Suppressor macrophage treated with lipopolysaccharide for 4 hours (primary cell): ENCODE data around the gene RBBP8.
A peak's percentile ranks its signal among the peaks of the same experiment; 100 is the strongest.
"Not testable (repeated sequence)": the region's sequence is repeated elsewhere in the genome, so short reads cannot be mapped to it uniquely, and the experiment has no call there.

Experiments used
- DNase-seq: peaks from one replicate; pipeline ENCODE4 v3.0.0-alpha.2; 2020

Gene RBBP8

GRCh38 chr18:22933206-22933965, at the start of gene RBBP8:
Gene RBBP8, plus strand, starts transcription at chr18:22933328. Its CDS starts 3,524 bp downstream, at chr18:22936852.
- peak; percentile 88 for DNase-seq

- DNase-seq = no peak
These were observed 49.3 kb upstream of the RBBP8 start for GRCh38 chr18:22883827-22884226.

DNA sequence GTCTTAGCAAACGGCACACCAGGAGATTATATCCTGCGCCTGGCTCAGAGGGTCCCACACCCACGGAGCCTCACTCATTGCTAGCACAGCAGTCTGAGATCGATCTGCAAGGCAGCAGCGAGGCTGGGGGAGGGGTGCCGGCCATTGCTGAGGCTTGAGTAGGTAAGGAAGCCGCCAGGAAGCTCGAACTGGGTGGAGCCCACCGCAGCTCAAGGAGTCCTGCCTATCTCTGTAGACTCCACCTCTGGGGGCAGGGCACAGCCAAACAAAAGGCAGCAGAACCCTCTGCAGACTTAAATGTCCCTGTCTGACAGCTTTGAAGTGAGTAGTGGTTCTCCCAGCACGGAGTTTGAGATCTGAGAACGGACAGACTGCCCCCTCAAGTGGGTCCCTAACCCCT, 47.4 kb upstream of the RBBP8 start:
- DNase-seq = not testable (repeated sequence)

- DNase-seq = no peak
These were observed 33.7 kb upstream of the RBBP8 start for GRCh38 chr18:22899421-22899820.

- DNase-seq = no peak
These were observed 32.4 kb upstream of the RBBP8 start for GRCh38 chr18:22900558-22901238.

- no peak for DNase-seq
These were observed 31.0 kb upstream of the RBBP8 start for GRCh38 chr18:22902093-22902492.

DNA sequence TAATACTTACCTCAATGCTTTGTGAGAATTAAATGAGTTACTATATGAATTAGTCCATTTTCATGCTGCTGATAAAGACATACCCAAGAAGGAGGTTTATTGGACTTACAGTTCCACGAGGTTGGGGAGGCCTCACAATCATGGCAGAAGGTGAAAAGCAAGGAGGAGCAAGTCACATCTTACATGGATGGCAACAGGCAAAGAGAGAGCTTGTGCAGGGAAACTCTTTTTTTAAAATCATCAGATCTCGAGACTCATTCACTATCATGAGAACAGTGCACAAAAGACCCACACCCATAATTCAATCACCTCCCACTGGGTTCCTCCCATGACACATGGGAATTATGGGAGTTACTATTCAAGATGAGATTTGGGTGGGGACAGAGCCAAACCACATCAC, 29.9 kb upstream of the RBBP8 start:
- not testable (repeated sequence) for DNase-seq

DNA sequence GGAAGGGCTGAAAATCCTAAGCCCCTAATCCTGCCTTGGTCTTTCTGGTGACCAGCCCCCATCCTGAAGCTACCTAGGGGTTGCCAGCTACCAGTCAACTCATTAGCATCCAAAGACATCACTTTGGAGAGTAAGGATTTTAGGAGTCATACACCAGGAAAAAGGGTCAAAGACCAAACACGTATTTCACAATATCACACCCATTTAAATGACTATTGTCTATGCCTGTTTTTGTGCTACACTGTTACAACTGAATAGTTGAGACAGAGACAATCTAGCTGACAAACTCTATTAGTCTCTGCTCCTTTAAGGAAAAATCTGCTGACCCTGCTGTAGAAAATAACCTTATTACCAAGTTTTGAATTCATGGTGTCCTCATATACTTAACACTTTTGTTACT, 21.0 kb upstream of the RBBP8 start:
- DNase-seq = no peak

DNA sequence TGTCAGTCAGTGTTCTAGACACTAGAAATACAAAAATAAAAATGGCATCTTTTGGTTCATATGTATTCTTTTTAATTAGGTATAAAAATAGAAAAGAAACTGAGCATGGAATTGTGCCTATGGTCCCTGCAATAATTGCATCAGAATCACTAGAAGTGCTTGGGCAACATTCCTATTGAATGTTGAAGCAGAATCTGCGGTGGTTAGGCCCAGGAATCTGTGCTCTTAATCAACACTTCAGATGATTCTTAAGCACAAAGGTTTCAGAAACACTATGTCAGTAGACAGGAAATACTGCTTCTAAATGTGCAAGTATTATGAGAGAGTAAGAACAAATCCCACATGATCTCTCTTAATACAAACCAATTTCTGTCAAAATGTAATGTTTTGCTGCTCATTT, 20.3 kb upstream of the RBBP8 start:
- no peak for DNase-seq

- no peak for DNase-seq
These were observed 19.3 kb upstream of the RBBP8 start for GRCh38 chr18:22913861-22914260.

- DNase-seq = no peak
These were observed 18.5 kb upstream of the RBBP8 start for GRCh38 chr18:22914633-22915032.

DNA sequence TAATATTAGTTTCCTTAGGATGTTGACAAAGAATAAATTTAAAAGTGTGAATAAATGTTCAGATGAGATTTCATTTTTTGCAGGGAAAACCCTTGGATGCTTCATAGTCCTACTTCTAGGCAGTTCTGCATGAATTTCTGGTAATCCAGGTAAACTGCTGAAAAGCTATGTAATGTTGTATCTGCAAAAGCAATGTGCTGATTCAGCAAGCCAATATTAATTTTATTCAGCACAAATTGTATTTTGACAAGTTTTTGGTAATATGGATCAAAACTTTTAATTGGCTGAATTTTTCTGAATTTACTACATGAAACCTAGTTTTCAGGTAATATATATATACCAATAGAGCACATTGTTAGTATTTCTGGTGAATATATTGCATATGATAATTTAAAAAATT, 17.8 kb upstream of the RBBP8 start:
- no peak for DNase-seq

GRCh38 chr18:22921772-22922171, 11.4 kb upstream of the RBBP8 start:
- DNase-seq = no peak

DNA sequence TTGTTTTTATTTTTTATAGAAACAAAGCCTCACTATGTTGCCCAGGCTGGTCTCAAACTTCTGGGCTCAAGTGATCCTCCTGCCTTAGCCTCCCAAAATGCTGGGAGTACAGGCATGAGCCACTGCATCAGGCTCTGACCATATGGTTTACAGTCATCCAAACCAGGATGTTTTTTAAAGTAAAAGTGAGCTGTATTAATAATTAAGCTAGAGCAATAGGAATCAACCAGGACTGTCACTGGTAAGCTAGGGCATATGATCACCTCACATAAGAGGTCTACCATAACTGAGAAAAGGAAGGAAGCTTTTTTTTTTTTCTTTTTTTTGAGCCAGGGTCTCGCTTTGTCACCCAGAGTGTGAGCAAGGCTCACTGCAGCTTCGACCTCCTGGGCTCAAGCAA, 8.5 kb upstream of the RBBP8 start:
- DNase-seq = no peak

- DNase-seq = no peak
These were observed 6.7 kb upstream of the RBBP8 start for GRCh38 chr18:22926454-22926853.

DNA sequence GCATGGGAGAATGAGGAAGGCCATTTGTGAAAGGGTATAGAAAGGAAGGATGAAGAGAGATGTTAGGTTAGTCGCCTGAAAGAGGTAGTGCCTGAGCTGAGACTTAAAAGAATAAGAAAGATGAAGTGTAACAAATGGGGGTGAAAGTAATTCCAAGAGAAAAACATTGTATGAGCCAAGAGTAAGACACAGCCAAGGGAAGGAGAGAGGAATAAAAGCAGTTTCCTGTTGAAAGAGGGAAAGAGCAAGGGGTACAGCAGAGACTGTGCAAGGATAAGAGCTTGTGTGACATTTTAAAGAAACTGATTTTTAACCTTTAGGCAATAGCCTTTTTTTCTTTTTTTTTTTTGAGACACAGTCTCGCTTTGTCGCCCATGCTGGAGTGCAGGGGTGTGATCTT, 4.8 kb upstream of the RBBP8 start:
- no peak for DNase-seq

DNA sequence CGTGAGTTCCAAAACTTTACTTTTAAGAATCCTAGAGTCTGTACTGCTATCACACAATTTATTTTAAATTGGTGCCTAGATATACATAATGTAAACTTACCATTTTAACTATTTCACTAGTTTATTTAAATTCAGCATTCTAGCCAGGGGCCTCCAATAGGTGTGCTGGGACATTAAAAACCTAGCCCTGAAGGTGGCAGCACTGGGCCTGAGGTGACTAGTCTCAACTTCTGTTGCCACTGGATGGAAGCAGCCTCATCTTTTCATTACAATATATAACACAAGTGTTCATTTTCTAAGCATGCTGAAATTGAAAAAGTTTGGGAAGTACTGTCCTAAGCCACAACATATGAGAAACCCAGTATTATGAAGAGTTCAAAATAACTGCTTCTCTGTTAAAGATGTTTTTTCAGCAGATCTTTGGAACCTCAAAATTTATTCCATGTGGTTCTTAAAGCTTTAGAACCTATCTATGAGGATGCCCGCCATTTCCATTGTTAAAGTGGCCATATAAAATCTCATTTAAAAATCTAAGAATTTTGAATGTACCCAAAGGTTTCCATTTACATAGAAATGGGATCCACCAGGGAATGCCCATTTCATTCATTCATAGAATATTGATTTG, 2.9 kb upstream of the RBBP8 start:
- peak; percentile 77 for DNase-seq

- DNase-seq = peak; percentile 17
These were observed 283 bp upstream of the RBBP8 start for GRCh38 chr18:22932885-22933205.

GRCh38 chr18:22933966-22934423, 867 bp downstream of the RBBP8 start:
- DNase-seq = no peak

DNA sequence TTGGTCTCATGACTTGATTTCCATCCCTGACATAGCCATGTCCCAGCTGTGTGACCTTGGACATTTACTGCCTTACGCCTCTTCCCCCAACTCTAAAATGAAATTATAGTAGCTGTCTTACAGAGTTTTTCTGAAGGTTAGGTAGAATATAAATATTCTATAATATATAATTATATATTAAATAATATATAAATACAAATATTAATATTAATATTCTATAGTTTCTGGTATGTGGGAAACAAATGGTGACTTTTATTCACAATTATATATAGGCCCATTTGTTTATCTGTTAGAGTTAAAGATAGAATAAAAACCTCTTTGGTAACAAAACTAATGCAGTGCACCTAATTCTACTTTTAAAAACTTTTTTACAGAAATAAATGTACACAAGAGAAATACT, 1.7 kb downstream of the RBBP8 start:
- DNase-seq = no peak

DNA sequence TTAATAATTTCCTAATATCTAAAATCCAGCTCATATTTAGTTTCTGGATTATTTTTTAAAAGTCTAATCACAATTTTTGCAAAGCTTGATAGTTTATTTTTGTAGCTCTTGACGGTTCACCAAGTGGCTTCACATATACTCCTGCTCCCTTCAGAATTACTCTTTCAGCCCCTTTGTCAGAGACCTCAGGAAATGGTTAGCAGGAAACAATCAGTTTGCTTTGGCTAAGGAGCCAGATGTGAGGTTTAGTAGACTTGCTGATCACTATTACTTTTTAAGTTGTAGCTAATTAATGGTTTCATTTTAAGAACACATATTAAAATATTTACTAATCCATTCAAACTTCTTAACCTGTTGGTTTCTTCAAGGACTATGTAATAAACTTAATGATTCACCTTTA, 2.3 kb downstream of the RBBP8 start:
- DNase-seq = no peak

- DNase-seq = no peak
These were observed 3.4 kb downstream of the RBBP8 start for GRCh38 chr18:22936515-22936914.

DNA sequence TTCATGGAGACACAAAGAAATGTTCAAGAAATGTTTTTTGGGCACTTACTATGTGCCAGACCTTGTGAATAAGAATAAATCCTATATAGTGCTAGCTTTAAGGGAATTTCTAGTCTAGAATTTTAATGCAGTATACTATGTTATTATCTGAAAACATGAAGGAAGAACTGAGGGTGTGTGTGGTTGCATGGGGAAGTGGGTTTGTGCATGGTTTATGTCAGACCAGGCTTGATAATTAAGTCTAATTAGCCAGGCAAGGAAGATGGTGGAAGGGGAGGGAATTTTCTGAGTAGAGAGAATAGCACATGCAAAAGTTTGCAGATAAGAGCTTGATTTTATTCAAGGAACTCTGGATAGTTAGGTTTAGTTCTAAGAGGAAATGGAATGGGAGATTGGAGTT, 6.5 kb downstream of the RBBP8 start:
- DNase-seq = no peak

DNA sequence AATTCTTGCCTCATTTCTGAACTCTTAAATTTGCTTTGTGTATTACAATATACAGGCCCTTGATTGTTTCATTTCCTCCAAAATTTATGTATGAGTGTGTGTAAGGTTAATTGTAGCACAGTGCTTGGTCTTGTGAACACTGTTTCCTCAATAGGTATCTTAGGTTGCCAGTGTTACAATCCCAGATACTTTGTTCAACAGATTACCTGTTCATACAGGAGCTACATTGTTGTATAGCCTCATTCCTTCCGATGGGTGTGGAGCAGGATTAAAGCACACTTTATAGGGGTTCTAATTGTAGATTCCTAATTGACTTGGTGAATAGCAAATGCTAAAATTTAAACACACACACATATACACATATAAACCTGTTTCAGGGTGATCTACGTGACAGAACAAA, 10.7 kb downstream of the RBBP8 start:
- DNase-seq = no peak
